Thyroid gland (tissue), 4 donors: ENCODE measurements around the gene AADACL3. TPM values are rescaled to one million over a fixed set of nuclear protein-coding genes. Genes with fewer than 3 reads are reported as not detected.

Source experiments
- DNase-seq, 2 donors: peaks; one replicate each; pipeline ENCODE4 v3.0.0-alpha.2; 2019
- H3K27ac ChIP-seq, 3 donors: fragments of 200-600 bp; sonication (generic); 1 replicate in 2 of 3; 2 replicates in 1 of 3; pipeline ENCODE4 v1.5.1; 2016 to 2019; ENCODE audit warnings: mild to moderate bottlenecking in 1 of 3, moderate library complexity in 1 of 3
- H3K27me3 ChIP-seq: fragments of 200-600 bp; sonication (generic); one replicate; pipeline ENCODE4 v1.5.1; 2019
- H3K36me3 ChIP-seq, 2 donors: fragments of 200-600 bp; sonication (generic); one replicate each; pipeline ENCODE4 v1.5.1; 2016 to 2019
- H3K4me1 ChIP-seq, 2 donors: fragments of 200-600 bp; sonication (generic); one replicate each; pipeline ENCODE4 v1.5.1; 2017 to 2019
- H3K4me3 ChIP-seq, 3 donors: fragments of 200-600 bp; sonication (generic); replicated peaks in 1 of 3; 1 replicate in 2 of 3; 2 replicates in 1 of 3; pipeline ENCODE4 v1.5.1; 2016; ENCODE audit warnings: mild to moderate bottlenecking in 1 of 3
- H3K9me3 ChIP-seq: fragments of 200-600 bp; sonication (generic); one replicate; pipeline ENCODE4 v1.5.1; 2017
- CTCF ChIP-seq, 6 experiments: fragments of 200-600 bp in 3 of 6; fragments of 450-650 bp in 3 of 6; sonication (generic) in 3 of 6; IDR thresholded peaks; one replicate each; pipeline ENCODE4 v1.5.1; 2016 to 2019; ENCODE audit warnings: antibody characterized with exemption in 6 of 6, mild to moderate bottlenecking in 2 of 6, inconsistent platforms in 1 of 6, moderate library complexity in 1 of 6
- POLR2A ChIP-seq, 2 donors: fragments of 450-650 bp; IDR thresholded peaks; one replicate each; pipeline ENCODE4 v1.6.1; 2017; ENCODE audit warnings: antibody characterized with exemption in 2 of 2, mild to moderate bottlenecking in 2 of 2, moderate library complexity in 1 of 2
- WGBS, 2 donors: methylation state at CpG; one replicate each; pipeline ENCODE4 v1.1.5; 2017; 5-methylcytosine and 5-hydroxymethylcytosine counted together
- intact Hi-C: fragments of 100-400 bp; cut with DNase I; formaldehyde crosslinking; loops from one replicate; pipeline ENCODE4 v1.15.1; 2023
- total RNA-seq, 4 donors: library from RNA; depleted of rRNA; stranded (reverse); fragments of >200 nt; gene quantifications; one replicate each; pipeline ENCODE4 v1.2.3, GENCODE V29; 2016

The AADACL3 gene
- total RNA-seq, 4 donors from 2014 or later: not detected

GRCh38 chr1:12756768-12757413 lies 41.0 kb downstream of the AADACL3 start:
- Histone ChIP-seq H3K27me3 (no peaks in the 10 kb centered on the region), H3K4me3 (no peak overlapping the region), H3K9me3 (no peaks in the 10 kb centered on the region), H3K36me3 (no peaks in the 10 kb centered on the region), H3K27ac (no peak overlapping the region), H3K4me1 (no peaks in the 10 kb centered on the region)
- no peak for TF ChIP-seq POLR2A (IDR thresholded peaks at IDR 0.05)
- TF ChIP-seq CTCF (IDR thresholded peaks at IDR 0.05): no peak
- WGBS, 2 donors: 71 to 84% methylated on average over 6 of the region's 6 CpGs
- no peak for DNase-seq
- intact Hi-C loops: no loop called here

- Histone ChIP-seq H3K36me3 (no peaks in the 10 kb centered on the region), H3K9me3 (no peaks in the 10 kb centered on the region), H3K4me3 (no peak overlapping the region), H3K4me1 (no peaks in the 10 kb centered on the region), H3K27me3 (no peaks in the 10 kb centered on the region), H3K27ac (no peak overlapping the region)
- DNase-seq: no peak
- 81% methylated on average over 6 of the region's 6 CpGs for WGBS, 2 donors
- intact Hi-C loops: no loop called here
- no peak for TF ChIP-seq POLR2A (IDR thresholded peaks at IDR 0.05)
- no peak for TF ChIP-seq CTCF (IDR thresholded peaks at IDR 0.05)
Measured at GRCh38 chr1:12757836-12758235, 41.9 kb downstream of the AADACL3 start.

- Histone ChIP-seq H3K36me3 (no peaks in the 10 kb centered on the region), H3K4me1 (no peaks in the 10 kb centered on the region), H3K9me3 (no peaks in the 10 kb centered on the region), H3K27ac (no peak overlapping the region), H3K4me3 (no peak overlapping the region), H3K27me3 (no peaks in the 10 kb centered on the region)
- intact Hi-C loops: no loop called here
- TF ChIP-seq POLR2A (IDR thresholded peaks at IDR 0.05) (no peak), CTCF (IDR thresholded peaks at IDR 0.05) (no peak)
- no peak for DNase-seq
- WGBS, 2 donors: 62 to 82% methylated on average over 7 of the region's 7 CpGs
Measured at GRCh38 chr1:12760256-12760795, 44.4 kb downstream of the AADACL3 start.

GRCh38 chr1:12761781-12762180 lies 45.9 kb downstream of the AADACL3 start:
- Histone ChIP-seq H3K4me3 (no peak overlapping the region), H3K9me3 (no peaks in the 10 kb centered on the region), H3K27ac (no peak overlapping the region), H3K4me1 (no peaks in the 10 kb centered on the region), H3K36me3 (no peaks in the 10 kb centered on the region), H3K27me3 (no peaks in the 10 kb centered on the region)
- intact Hi-C loops: no loop called here
- 67 to 92% methylated on average over 2 to 5 of the region's 5 CpGs for WGBS, 2 donors
- no peak for TF ChIP-seq CTCF (IDR thresholded peaks at IDR 0.05)
- no peak for TF ChIP-seq POLR2A (IDR thresholded peaks at IDR 0.05)
- no peak for DNase-seq

- H3K4me3 ChIP-seq: no peak overlapping the region
- no peaks in the 10 kb centered on the region for H3K9me3 ChIP-seq
- H3K27me3 ChIP-seq: no peaks in the 10 kb centered on the region
- DNase-seq: no peak
- intact Hi-C loops: no loop called here
- TF ChIP-seq POLR2A (IDR thresholded peaks at IDR 0.05): no peak
- no peak for TF ChIP-seq CTCF (IDR thresholded peaks at IDR 0.05)
- H3K36me3 ChIP-seq: no peaks in the 10 kb centered on the region
- WGBS, 2 donors: 89 to 92% methylated on average over 7 of the region's 7 CpGs
- H3K27ac ChIP-seq: no peak overlapping the region
- no peaks in the 10 kb centered on the region for H3K4me1 ChIP-seq
Measured at GRCh38 chr1:12762766-12763165, 46.9 kb downstream of the AADACL3 start.
